PFSK-1 (cell line): ENCODE results near the gene CLN3.

ENCODE experiments used
- REST ChIP-seq, 2 experiments: IDR thresholded peaks; 2 replicates each; pipeline versions ENCODE4 v1.6.1 to v1.8.0; 2011 to 2012; ENCODE audit warnings: low read depth in 2 of 2, low read length in 2 of 2, control low read depth in 1 of 2, inconsistent platforms in 1 of 2, mild to moderate bottlenecking in 1 of 2, moderate library complexity in 1 of 2; ENCODE audit not compliant: insufficient read depth in 1 of 2
- TAF1 ChIP-seq: IDR thresholded peaks from 2 replicates; pipeline ENCODE4 v1.6.1; 2012; ENCODE audit warnings: low read length, control low read depth, borderline replicate concordance; ENCODE audit not compliant: insufficient read depth

- TF ChIP-seq REST (IDR thresholded peaks at IDR 0.05; ENCODE audit: insufficient read depth in 1 of 2, low read depth in 2 of 2, low read length in 2 of 2) (no peak), TAF1 (no peak)
Measured at GRCh38 chr16:28514246-28514645, 22.4 kb upstream of the CLN3 start.
